Left lung (tissue), 10 donors: ENCODE data around the gene FAM229B. TPM values are rescaled to one million over a fixed set of nuclear protein-coding genes. Genes with fewer than 3 reads are reported as not detected.

Source experiments
- ATAC-seq: fragments of 200-7000 bp; cut with Tn5 transposase; one replicate; pipeline ENCODE4 v1.9.1; 2020; ENCODE audit warnings: moderate library complexity
- DNase-seq, 4 donors: peaks; one replicate each; pipeline ENCODE4 v3.0.0-alpha.2; 2013 to 2020
- H3K27ac ChIP-seq, 2 donors: fragments of 200-600 bp; sonication (generic) in 1 of 2; one replicate each; pipeline versions ENCODE4 v1.5.0 to v1.8.0; 2020 to 2021
- H3K27me3 ChIP-seq, 2 donors: fragments of 200-600 bp; sonication (generic) in 1 of 2; one replicate each; pipeline versions ENCODE4 v1.5.0 to v1.8.0; 2020 to 2021
- H3K36me3 ChIP-seq, 2 donors: fragments of 200-600 bp; sonication (generic) in 1 of 2; one replicate each; pipeline versions ENCODE4 v1.5.0 to v1.8.0; 2020 to 2021
- H3K4me1 ChIP-seq, 2 donors: fragments of 200-600 bp; one replicate each; pipeline ENCODE4 v1.8.0; 2021
- H3K4me3 ChIP-seq, 2 donors: fragments of 200-600 bp; sonication (generic) in 1 of 2; one replicate each; pipeline versions ENCODE4 v1.5.0 to v1.8.0; 2020 to 2021; ENCODE audit warnings: mild to moderate bottlenecking in 1 of 2
- H3K9me3 ChIP-seq, 2 donors: fragments of 200-600 bp; sonication (generic) in 1 of 2; one replicate each; pipeline versions ENCODE4 v1.5.0 to v1.8.0; 2020 to 2021
- intact Hi-C, 2 donors: fragments of 100-400 bp; cut with DNase I; formaldehyde crosslinking; loops; one replicate each; pipeline versions ENCODE4 v1.11.2 to v1.14.2; 2022
- polyA plus RNA-seq, 6 donors: library from polyadenylated mRNA; unstranded; fragments of 120-200 nt; gene quantifications; one replicate each; pipeline ENCODE4 v1.2.1, GENCODE V29; 2013; ENCODE audit not compliant: insufficient read length in 6 of 6
- total RNA-seq, 2 donors: library from RNA; stranded (reverse); fragmentation: NEBNext Ultra II Directional; extraction: Animal tissue kit (Norgen Biotek cat#: 25700); gene quantifications; one replicate each; pipeline ENCODE4 v1.2.1, GENCODE V29; 2021
- TF ChIP-seq, protein P1 (sequence below), 2 donors: fragments of 200-600 bp; sonication (generic) in 1 of 2; IDR thresholded peaks; one replicate each; pipeline versions ENCODE4 v1.5.0 to v1.8.0; 2021; ENCODE audit warnings: antibody characterized with exemption in 2 of 2
- donor health status: DM: no; HTN: yes; CAD: no.
- donor health status: DM: no; HTN: no; CAD: no.

FAM229B gene
- total and polyA plus RNA-seq, 8 donors = 15.3 to 36.5 (median 33.8) TPM

DNA sequence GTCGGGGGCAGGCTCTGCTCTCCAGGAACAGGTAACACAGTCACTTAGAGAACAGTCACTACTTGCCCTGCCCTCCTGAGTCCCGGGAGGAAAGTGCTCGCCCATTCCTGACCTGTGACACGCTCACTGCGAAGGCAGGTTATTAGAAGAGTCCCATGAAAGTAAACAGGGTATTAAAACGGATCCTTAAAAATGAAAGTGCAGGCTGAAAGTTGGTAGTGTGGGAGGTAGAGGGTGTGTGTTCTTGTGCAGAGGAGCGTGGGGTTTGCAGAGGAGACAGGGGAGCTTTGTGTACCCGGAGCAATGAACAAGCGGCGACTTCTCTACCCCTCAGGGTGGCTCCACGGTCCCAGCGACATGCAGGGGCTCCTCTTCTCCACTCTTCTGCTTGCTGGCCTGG, 33.4 kb upstream of the FAM229B start, which contains the start of gene CCN6:
CCN6 (plus strand) TSS at position 104 of the 400 bp plus-strand sequence; CDS start at position 358, 254 bp downstream.
- TF ChIP-seq, protein P1, sequence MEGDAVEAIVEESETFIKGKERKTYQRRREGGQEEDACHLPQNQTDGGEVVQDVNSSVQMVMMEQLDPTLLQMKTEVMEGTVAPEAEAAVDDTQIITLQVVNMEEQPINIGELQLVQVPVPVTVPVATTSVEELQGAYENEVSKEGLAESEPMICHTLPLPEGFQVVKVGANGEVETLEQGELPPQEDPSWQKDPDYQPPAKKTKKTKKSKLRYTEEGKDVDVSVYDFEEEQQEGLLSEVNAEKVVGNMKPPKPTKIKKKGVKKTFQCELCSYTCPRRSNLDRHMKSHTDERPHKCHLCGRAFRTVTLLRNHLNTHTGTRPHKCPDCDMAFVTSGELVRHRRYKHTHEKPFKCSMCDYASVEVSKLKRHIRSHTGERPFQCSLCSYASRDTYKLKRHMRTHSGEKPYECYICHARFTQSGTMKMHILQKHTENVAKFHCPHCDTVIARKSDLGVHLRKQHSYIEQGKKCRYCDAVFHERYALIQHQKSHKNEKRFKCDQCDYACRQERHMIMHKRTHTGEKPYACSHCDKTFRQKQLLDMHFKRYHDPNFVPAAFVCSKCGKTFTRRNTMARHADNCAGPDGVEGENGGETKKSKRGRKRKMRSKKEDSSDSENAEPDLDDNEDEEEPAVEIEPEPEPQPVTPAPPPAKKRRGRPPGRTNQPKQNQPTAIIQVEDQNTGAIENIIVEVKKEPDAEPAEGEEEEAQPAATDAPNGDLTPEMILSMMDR (IDR thresholded peaks at IDR 0.05) = no peak
- DNase-seq (no peak), ATAC-seq (no peak)
- no peaks in the 10 kb centered on the region for H3K4me1 ChIP-seq
- H3K9me3 ChIP-seq = no peaks in the 10 kb centered on the region
- intact Hi-C loops = no loop called here
- H3K36me3 ChIP-seq = no peaks in the 10 kb centered on the region
- no peak within 1 kb of the TSS for H3K4me3 ChIP-seq
- H3K27me3 ChIP-seq = no peaks in the 10 kb centered on the region
- no peak within 1 kb of the TSS for H3K27ac ChIP-seq

DNA sequence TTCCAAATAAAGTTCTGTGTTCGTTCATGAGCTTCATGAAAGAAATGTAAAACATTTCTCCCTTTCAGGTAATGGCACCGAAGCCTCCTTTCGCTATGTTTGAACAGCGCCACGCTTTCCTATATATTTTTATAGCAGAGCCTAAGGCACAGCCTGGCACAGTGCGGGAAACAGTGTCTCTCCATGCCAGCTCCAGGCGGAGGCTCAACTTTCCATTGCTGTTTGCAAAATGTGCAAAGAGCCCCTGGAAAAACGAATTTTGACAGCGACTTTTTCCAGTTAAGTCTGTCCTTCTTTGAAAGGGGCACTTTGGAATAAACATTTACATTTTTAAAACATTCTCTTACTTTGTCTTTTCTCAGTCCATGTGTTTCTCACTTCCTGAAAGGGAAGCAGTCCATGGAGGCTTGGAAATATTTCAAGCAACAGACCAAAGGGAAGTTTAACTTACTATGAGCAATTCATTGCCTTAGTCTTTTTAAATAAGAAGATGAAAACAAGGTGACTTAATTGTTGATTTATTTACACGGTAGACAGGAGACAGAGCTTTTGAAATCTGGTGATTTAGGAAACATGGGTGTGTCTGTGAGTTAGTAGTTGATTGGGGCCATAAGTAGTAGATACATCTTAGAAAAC, 32.7 kb upstream of the FAM229B start:
- ATAC-seq (no peak), DNase-seq (no peak)
- Histone ChIP-seq H3K27me3 (no peaks in the 10 kb centered on the region), H3K27ac (no peak overlapping the region), H3K4me1 (no peaks in the 10 kb centered on the region), H3K4me3 (no peak overlapping the region), H3K36me3 (no peaks in the 10 kb centered on the region), H3K9me3 (no peaks in the 10 kb centered on the region)
- TF ChIP-seq, protein P1 (IDR thresholded peaks at IDR 0.05) = no peak
- intact Hi-C loops = no loop called here

- Histone ChIP-seq H3K27ac (no peak overlapping the region), H3K4me3 (no peak overlapping the region), H3K9me3 (no peaks in the 10 kb centered on the region), H3K27me3 (no peaks in the 10 kb centered on the region), H3K4me1 (no peaks in the 10 kb centered on the region), H3K36me3 (no peaks in the 10 kb centered on the region)
- ATAC-seq = no peak
- no peak for DNase-seq
- intact Hi-C loops = no loop called here
- TF ChIP-seq, protein P1 (IDR thresholded peaks at IDR 0.05) = no peak
Observed at GRCh38 chr6:112058243-112059032, 29.0 kb upstream of the FAM229B start.

DNA sequence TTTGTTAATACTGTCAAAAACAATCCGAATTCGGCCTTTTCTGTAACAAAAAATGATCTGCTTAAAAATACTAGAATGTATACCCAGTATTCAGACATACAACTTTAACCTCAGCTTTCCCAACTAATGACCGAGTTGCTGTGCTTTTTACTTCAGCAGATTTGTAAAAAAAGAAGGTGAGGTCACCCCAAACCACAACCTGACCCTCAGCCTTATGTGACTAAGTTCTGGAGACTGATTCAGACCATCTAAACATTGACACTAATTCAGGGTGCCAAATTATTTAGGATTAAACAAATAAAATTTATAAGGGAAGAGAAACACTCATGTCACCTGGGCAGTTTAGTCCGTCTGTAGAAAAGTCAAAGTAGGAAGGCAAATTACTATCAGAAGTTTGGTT, 25.8 kb upstream of the FAM229B start:
- TF ChIP-seq, protein P1 (IDR thresholded peaks at IDR 0.05) = no peak

DNA sequence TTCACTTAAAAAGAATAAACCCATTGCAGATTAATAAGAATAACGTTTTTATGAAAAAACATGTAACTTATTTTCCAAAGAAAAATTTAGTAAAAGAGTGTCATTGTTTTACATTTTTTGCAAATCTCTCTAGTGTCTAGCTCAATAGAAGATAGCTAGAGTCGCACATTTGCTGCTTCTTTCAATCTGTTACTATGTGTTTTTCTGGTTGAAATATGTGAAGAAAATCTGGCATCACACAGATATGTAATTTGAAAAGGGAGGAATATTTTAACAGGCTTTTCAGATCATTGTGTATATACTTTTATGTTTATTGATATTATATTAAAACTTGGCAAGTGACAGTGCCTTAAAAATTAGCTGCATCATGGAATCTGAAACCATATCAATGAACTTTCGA, 24.4 kb upstream of the FAM229B start:
- intact Hi-C loops = no loop called here
- Histone ChIP-seq H3K4me3 (no peak overlapping the region), H3K36me3 (no peaks in the 10 kb centered on the region), H3K27ac (no peak overlapping the region), H3K9me3 (no peaks in the 10 kb centered on the region), H3K4me1 (no peaks in the 10 kb centered on the region), H3K27me3 (no peaks in the 10 kb centered on the region)
- no peak for ATAC-seq
- no peak for DNase-seq
- TF ChIP-seq, protein P1 (IDR thresholded peaks at IDR 0.05) = no peak

More for the DNA sequence above, 25.8 kb upstream of the FAM229B start:
- Histone ChIP-seq H3K4me3 (no peak overlapping the region), H3K4me1 (no peaks in the 10 kb centered on the region), H3K36me3 (no peaks in the 10 kb centered on the region), H3K9me3 (no peaks in the 10 kb centered on the region), H3K27me3 (no peaks in the 10 kb centered on the region), H3K27ac (no peak overlapping the region)
- no peak for DNase-seq
- ATAC-seq = no peak
- intact Hi-C loops = no loop called here
